Fibroblast of skin of back (primary cell): ENCODE data around the gene CPNE8.

ENCODE experiments used
- DNase-seq: peaks from one replicate; pipeline ENCODE4 v3.0.0-alpha.2; 2013

Gene CPNE8

DNA sequence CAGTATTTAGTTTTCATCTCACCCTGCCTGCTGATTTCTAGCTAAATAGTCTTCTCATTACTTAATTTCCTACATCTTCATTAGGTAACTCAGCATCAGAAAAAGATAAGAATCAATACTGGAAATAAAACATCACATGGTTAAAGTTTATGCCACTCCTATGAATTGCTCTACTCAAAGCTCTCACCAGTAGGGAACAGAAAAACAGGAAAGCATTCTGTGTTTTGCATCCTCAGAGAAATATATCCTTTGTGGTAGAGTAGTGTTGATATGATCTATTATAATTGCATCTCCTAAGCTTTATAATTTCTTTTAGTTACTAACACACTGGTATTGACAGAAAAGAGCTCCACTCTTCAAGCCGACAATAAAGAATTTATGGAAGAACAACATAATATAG lies 9.9 kb downstream of the CPNE8 start:
- no peak for DNase-seq

DNA sequence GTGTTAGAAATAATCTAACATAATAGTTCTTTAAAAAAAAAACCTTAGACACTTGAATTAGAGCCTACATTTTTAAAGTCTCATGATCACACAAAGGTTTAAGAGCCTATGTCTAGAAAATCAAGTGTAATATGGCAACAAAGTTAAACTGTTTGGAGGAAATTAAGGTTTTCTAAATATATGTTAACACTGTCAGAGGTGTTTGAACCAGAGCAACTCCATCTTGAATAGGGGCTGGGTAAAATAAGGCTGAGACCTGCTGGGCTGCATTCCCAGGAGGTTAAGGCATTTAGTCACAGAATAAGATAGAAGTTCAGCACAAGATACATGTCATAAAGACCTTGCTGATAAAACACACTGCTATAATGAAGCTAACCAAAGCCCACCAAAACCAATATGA lies 12.4 kb downstream of the CPNE8 start:
- no peak for DNase-seq

GRCh38 chr12:38892087-38892786 lies 13.2 kb downstream of the CPNE8 start:
- DNase-seq, result no peak

DNA sequence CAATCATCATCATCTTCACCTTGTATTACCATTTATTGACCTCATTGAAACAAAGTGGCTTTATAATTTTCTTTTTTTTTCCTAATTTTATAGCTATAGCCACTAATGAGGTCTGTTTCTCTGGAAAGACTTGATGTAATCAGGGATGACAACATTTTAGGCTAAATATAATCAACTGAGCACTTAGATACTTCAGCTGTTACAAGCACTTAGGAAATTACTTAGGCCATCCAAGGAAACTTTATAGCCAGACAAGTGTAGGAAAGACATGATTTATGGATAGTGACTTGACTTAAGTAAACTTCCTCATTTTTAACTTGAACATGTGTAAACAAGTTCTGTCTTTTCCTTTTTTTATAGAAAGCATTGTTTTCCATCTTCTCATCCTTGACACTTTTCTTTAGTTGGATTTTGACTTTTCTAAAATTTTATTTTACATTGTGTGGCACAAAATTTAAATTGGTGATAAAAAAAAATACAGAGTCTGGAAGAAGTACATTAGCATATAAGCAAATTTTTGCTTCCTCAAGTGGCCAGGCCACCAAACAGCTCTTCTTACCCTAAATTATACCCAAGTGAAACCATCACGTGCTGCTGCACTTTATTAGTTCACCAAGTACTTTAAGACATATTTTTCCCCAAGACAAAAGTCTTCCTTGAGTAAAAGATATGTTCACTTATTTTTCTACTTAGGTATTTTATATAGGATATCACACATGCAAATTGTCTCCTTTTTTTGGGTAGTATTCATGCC lies 15.1 kb downstream of the CPNE8 start:
- no peak for DNase-seq

DNA sequence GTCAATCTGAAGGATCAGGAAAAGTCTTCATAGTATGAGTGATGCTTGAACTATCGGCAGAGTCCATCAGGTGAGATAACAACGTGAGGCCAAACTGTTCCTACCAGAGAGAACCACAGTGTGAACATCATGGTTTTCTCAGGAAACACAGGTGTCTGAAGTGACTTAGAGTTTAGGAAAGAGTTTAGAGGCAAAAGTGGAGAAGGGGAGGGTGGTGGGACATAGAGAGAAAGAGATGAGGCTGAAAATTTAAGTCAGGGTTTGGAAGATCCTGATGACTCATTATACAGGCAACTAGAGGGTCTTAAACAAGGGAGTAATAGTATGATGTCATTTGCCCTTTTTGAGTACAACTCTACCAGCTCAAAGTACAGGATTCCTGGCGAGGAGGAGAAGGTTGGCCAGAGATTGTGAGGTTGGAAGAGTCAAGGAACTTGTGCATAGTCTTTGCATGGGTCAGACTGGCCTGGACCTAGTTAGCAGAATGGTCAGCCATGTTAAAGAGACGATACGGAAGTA lies 16.0 kb downstream of the CPNE8 start:
- DNase-seq, result no peak

- DNase-seq, result no peak
These were observed 17.6 kb downstream of the CPNE8 start for GRCh38 chr12:38887770-38888169.

GRCh38 chr12:38886931-38887330 lies 18.5 kb downstream of the CPNE8 start:
- no peak for DNase-seq

DNA sequence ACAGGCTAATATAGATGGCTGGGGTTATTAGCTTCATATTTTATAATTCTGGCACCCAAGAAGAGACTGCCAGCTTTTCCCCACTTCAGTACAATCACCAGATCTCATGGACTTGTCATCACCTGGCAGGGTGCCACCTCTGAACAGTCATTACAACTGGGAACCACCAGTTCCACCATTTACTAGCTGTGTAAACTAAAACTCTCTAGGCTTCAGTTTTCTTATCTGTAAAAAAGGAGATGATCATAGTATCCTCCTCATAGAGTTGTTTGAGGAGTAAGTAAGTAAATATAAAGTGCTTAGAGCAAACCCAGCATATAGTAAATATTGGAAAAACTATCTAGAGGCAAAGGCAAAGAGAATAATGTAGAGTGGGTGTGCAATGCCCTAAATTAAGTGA lies 19.3 kb downstream of the CPNE8 start:
- peak; percentile 38 for DNase-seq

GRCh38 chr12:38884666-38885065 lies 20.7 kb downstream of the CPNE8 start:
- DNase-seq, result no peak

- no peak for DNase-seq
These were observed 21.7 kb downstream of the CPNE8 start for GRCh38 chr12:38883629-38884134.

DNA sequence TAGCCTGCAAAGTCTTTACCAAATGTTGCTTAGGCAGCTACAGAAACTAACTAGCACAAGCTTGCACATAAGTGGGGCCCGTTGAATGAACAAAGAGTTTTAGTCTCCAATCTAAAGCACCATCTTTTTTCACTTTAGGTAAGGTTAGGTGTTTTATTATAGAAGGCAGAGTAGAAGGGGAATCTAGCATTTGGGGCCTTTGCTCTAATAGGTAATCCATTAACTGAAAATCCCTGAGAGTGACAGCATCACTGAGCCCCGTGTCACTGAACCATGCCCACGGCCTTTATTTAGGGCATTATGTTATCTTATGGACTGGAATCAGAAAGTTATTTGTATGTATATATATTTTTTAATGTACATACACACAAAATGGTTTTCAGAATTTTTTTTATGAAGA lies 25.1 kb downstream of the CPNE8 start:
- no peak for DNase-seq

- no peak for DNase-seq
These were observed 26.4 kb downstream of the CPNE8 start for GRCh38 chr12:38878986-38879385.

GRCh38 chr12:38878333-38878705 lies 27.1 kb downstream of the CPNE8 start:
- DNase-seq, result no peak

GRCh38 chr12:38875586-38876228 lies 29.7 kb downstream of the CPNE8 start:
- DNase-seq, result no peak

DNA sequence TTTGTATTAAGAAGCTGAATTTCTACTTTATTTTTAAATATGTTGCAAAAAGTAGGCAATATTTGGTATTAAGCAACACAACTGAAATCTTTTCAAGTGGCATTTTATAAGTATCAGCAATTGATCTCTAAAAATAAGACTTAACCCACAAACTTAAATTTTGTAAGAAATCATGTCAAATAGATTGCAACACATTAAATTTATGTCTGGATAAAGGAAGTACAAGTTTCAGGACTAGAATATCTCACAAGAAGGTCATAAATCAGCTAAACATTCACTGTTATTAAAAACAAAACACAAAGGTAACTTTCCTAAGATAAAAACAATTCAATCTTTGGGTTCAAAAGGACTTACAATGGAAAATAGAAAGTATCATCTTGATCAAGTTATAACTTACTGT lies 32.8 kb downstream of the CPNE8 start:
- DNase-seq, result no peak

- no peak for DNase-seq
These were observed 33.2 kb downstream of the CPNE8 start for GRCh38 chr12:38872156-38872555.

DNA sequence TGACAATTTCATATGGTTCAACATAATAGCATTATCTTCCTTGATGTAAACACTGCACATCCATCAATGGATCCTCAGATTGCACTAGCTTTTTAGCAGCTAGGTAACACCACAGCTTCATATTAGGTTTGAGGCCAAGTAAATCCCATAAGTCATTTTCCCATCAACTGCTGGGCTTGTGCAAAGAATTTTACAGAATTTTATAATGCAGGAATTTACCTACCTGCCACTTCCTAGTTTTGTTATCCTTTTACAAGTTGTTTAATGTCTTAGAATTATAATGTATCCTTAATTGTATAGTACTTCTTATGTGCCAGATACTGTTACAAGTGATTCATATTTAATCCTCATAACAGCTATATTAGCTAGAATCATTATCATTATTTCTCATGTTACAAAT lies 36.4 kb downstream of the CPNE8 start:
- no peak for DNase-seq

DNA sequence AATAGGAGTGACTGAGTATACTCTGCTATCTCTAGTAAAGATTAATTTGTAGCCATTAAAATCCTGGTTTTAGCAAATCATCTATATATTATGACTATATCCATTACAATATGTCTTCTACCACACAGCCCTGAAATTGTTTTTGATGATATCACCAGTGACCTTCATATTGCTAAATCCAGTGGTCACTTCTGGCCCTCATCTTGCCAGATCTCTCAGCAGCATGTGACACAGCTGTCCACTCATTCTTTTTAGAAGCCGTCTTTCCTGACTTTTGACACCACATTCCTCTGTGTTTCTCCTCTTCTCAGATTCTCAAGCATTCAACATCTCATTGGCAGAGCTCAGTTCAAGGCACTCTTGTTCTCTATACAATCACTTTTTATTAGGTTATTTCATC lies 54.9 kb downstream of the CPNE8 start:
- no peak for DNase-seq

DNA sequence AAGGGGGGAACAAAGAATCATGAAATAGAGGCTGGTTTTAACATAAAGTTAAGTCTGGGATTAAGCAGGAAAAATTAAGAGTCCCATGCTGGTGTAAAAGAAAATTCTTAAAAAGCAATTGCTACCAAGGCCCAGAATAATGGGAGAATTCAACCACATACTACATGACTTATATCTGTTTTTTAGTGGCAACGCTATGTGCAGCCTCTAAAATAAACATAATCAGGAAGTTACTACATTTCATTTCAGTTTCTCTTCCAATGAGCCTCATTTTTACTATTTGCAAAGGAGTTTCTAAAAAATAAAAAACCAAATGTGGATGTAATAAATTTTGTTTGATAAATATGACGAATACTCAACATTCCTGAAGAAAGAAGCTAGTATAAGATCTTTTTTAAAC lies 58.1 kb downstream of the CPNE8 start:
- DNase-seq, result no peak

- DNase-seq, result no peak
These were observed 61.1 kb downstream of the CPNE8 start for GRCh38 chr12:38844267-38844666.

GRCh38 chr12:38838056-38838850 lies 67.1 kb downstream of the CPNE8 start:
- DNase-seq, result no peak

- no peak for DNase-seq
These were observed 73.7 kb downstream of the CPNE8 start for GRCh38 chr12:38831715-38832114.

GRCh38 chr12:38825006-38825405 lies 80.4 kb downstream of the CPNE8 start:
- no peak for DNase-seq
